Mucosa of rectum (tissue), 2 donors: ENCODE data around the gene OR2Z1.

Experiments
- H3K27ac ChIP-seq, 2 donors: one replicate each; pipeline ENCODE4 v1.7.0; 2013; ENCODE audit warnings: inconsistent platforms in 2 of 2, low read depth in 2 of 2, low read length in 2 of 2
- H3K27me3 ChIP-seq, 2 donors: one replicate each; pipeline ENCODE4 v1.7.0; 2013; ENCODE audit warnings: low read length in 2 of 2; ENCODE audit not compliant: control insufficient read depth in 2 of 2, insufficient read depth in 2 of 2
- H3K36me3 ChIP-seq, 2 donors: one replicate each; pipeline ENCODE4 v1.7.0; 2013; ENCODE audit warnings: low read length in 2 of 2; ENCODE audit not compliant: control insufficient read depth in 2 of 2, insufficient read depth in 2 of 2
- H3K4me1 ChIP-seq, 2 donors: one replicate each; pipeline ENCODE4 v1.7.0; 2013; ENCODE audit warnings: low read length in 2 of 2, mild to moderate bottlenecking in 1 of 2; ENCODE audit not compliant: control insufficient read depth in 2 of 2, insufficient read depth in 2 of 2
- H3K4me3 ChIP-seq, 2 donors: one replicate each; pipeline ENCODE4 v1.7.0; 2013; ENCODE audit warnings: low read length in 2 of 2
- H3K9ac ChIP-seq, 2 donors: one replicate each; pipeline ENCODE4 v1.7.0; 2013; ENCODE audit warnings: low read length in 2 of 2, low read depth in 1 of 2, mild to moderate bottlenecking in 1 of 2
- H3K9me3 ChIP-seq, 2 donors: one replicate each; pipeline ENCODE4 v1.7.0; 2013; ENCODE audit warnings: low read length in 2 of 2; ENCODE audit not compliant: control insufficient read depth in 2 of 2
- donor health status: healthy.
- donor health status: Normal muscosa, but diverticular disease.

OR2Z1 gene

DNA sequence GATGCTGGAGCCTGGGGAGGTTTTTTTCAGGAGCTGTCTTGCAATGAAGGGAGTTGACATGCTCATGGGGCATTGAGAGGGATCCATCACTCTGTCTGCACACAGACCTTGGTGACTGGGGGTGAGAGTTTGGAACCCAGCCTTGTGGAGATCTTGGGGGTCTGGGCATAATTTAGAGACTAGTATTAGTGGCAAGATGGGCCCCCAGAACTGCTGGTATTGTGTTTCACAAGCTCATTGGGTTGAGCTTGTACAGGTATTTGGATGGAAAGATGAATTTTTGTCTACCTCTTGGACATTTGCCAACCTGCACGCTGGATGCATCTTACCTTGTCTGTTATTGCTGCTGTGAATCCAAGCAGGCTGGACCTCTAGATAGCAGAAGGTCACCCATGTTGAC is at the start of gene OR2Z1:
OR2Z1 (plus strand) TSS at position 301 of the 400 bp plus-strand sequence. CDS start 9,395 bp downstream, outside the sequence.
- no peaks in the 10 kb centered on the region for H3K27me3 ChIP-seq
- no peaks in the 10 kb centered on the region for H3K36me3 ChIP-seq
- H3K9ac ChIP-seq, result no peak within 1 kb of the TSS
- no peaks in the 10 kb centered on the region for H3K9me3 ChIP-seq
- H3K4me1 ChIP-seq, result no peaks in the 10 kb centered on the region
- no peak within 1 kb of the TSS for H3K27ac ChIP-seq
- no peak within 1 kb of the TSS for H3K4me3 ChIP-seq

GRCh38 chr19:8673276-8673891 is 48.0 kb upstream of the OR2Z1 start:
- Histone ChIP-seq H3K9ac (no peak overlapping the region), H3K27ac (no peak overlapping the region), H3K4me3 (no peak overlapping the region), H3K4me1 (no peaks in the 10 kb centered on the region), H3K36me3 (no peaks in the 10 kb centered on the region), H3K27me3 (no peaks in the 10 kb centered on the region), H3K9me3 (no peaks in the 10 kb centered on the region)

DNA sequence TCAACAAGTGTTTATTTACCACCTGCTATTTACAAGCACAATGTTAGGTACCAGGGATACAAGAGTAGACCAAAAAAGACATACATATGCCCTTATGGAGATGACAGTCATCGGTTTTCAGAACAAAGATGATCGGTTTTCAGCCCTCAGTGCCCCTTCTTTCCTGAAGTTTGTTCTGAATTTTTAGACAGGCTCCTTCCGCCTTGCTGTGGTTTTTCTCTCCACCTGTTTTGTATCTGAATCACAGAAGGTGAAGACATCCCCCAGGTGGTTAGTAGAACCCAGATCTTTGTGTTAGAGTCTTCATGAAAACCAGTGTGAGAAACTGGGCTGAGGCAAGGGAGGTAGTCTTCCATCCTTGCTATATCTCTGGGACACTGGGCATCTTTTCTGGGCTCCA is 46.4 kb upstream of the OR2Z1 start:
- Histone ChIP-seq H3K9ac (no peak overlapping the region), H3K36me3 (no peaks in the 10 kb centered on the region), H3K4me3 (no peak overlapping the region), H3K27ac (no peak overlapping the region), H3K4me1 (no peaks in the 10 kb centered on the region), H3K9me3 (no peaks in the 10 kb centered on the region), H3K27me3 (no peaks in the 10 kb centered on the region)

GRCh38 chr19:8678244-8678807 is 43.1 kb upstream of the OR2Z1 start:
- no peaks in the 10 kb centered on the region for H3K4me1 ChIP-seq
- H3K27ac ChIP-seq, result no peak overlapping the region
- no peak overlapping the region for H3K9ac ChIP-seq
- H3K4me3 ChIP-seq, result no peak overlapping the region
- H3K9me3 ChIP-seq, result no peaks in the 10 kb centered on the region
- H3K27me3 ChIP-seq, result no peaks in the 10 kb centered on the region
- no peaks in the 10 kb centered on the region for H3K36me3 ChIP-seq

DNA sequence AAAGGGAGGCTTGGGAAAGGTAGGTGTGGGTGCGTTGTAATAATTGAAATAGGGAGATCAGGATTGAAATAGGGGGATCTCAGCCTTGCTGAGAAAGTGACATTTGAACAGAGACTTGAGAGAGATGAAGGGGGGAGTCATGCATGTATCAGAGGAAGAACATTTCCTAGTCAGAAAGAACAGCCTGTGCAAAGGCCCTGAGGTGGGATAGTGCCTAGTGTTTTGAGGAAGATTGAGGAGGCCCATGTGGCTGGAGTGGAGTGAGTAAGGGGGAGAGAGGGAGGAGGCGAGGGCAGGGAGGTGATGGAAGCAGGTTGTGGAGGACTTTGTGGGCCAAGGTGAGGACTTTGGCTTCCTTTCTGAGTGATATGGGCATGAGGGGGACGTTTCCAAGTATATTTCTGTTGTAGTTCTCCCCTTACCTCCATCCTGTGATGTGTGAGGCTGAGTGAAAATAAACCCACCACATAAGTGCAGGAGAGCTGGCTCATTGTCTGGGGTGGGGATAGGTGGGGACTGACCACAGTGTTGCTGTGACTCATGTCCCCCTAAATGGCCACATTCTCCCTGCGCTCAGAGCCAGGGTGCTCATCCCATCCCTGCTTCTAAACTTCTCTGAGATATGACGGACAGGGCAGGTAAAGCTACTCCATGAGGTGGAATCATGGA is 40.6 kb upstream of the OR2Z1 start:
- Histone ChIP-seq H3K9me3 (no peaks in the 10 kb centered on the region), H3K4me3 (no peak overlapping the region), H3K27ac (no peak overlapping the region), H3K9ac (no peak overlapping the region), H3K4me1 (no peaks in the 10 kb centered on the region), H3K27me3 (no peaks in the 10 kb centered on the region), H3K36me3 (no peaks in the 10 kb centered on the region)

- H3K27me3 ChIP-seq, result no peaks in the 10 kb centered on the region
These were observed 39.9 kb upstream of the OR2Z1 start for GRCh38 chr19:8681345-8682029.

DNA sequence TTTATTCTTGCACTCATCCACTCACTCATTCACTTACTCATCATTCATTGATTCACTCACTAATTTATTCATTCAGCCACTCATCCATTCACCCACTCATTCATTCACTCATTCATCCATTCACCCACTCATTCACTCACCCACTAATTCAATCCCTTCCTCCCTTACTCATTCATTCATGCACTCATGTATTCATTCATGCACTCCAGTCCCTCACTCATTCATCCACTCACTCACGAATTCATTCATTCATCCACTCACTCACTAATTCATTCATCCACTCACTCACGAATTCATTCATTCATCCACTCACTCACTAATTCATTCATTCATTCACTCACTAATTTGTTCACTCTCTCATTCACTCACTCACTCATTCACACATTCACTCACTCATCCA is 39.0 kb upstream of the OR2Z1 start:
- H3K9ac ChIP-seq, result no peak overlapping the region
- H3K4me1 ChIP-seq, result no peaks in the 10 kb centered on the region
- H3K36me3 ChIP-seq, result no peaks in the 10 kb centered on the region
- no peaks in the 10 kb centered on the region for H3K27me3 ChIP-seq
- no peak overlapping the region for H3K27ac ChIP-seq
- no peaks in the 10 kb centered on the region for H3K9me3 ChIP-seq
- H3K4me3 ChIP-seq, result no peak overlapping the region

More at GRCh38 chr19:8681345-8682029, 39.9 kb upstream of the OR2Z1 start:
- Histone ChIP-seq H3K9me3 (no peaks in the 10 kb centered on the region), H3K27ac (no peak overlapping the region), H3K36me3 (no peaks in the 10 kb centered on the region), H3K4me1 (no peaks in the 10 kb centered on the region), H3K4me3 (no peak overlapping the region), H3K9ac (no peak overlapping the region)

GRCh38 chr19:8682931-8683330 is 38.5 kb upstream of the OR2Z1 start:
- H3K9ac ChIP-seq, result no peak overlapping the region
- H3K27me3 ChIP-seq, result no peaks in the 10 kb centered on the region
- H3K4me1 ChIP-seq, result no peaks in the 10 kb centered on the region
- H3K9me3 ChIP-seq, result no peaks in the 10 kb centered on the region
- H3K27ac ChIP-seq, result no peak overlapping the region
- no peaks in the 10 kb centered on the region for H3K36me3 ChIP-seq
- H3K4me3 ChIP-seq, result no peak overlapping the region

DNA sequence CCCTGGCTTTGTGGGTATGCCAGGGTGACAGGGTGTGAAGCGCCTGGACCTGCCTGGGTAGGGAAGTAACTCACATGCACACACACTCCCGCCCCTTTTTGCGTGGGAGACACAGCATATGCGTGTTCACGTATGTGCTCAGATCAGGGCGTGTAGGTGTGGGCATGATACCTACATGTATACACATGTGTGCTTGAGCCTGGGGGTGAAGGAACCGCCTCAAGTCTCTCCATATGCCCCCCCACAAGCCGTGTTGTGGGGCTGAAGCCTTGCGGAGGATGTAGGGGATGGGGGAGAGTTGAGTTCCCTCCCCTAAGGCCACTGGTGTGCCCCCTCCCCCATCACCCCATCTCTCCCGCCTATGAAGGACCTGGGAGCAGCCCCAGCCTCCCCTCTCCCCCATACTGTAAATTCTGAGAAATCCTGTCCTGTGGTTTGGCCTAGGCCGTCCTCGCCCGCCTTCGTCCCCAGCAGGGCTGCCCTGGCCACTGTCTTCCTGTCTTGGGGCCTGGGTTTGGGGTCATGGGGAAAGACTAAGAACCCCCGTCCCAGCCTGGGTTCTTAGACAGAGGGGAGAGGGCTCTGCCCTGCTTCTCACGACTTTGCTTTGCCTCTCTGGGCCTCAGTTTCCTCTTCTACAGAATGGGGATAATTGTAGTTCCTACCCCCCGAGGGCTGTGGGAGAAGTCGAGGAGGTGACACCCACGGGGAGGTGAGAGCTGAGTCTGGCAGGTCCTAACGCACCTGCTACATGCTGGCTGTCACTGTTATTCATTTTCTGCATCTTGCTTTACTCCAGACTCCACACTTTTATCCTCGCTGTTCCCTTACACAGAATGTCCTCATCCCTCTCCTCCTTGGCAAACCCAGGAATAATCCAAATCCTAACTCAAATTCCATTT is 37.2 kb upstream of the OR2Z1 start:
- H3K4me3 ChIP-seq, result no peak overlapping the region
- H3K27me3 ChIP-seq, result no peaks in the 10 kb centered on the region
- no peaks in the 10 kb centered on the region for H3K4me1 ChIP-seq

More for the DNA sequence above, 37.2 kb upstream of the OR2Z1 start:
- no peak overlapping the region for H3K9ac ChIP-seq
- no peaks in the 10 kb centered on the region for H3K9me3 ChIP-seq
- no peaks in the 10 kb centered on the region for H3K36me3 ChIP-seq
- no peak overlapping the region for H3K27ac ChIP-seq
